Thyroid gland (tissue), 4 donors: ENCODE measurements around the gene ACY1.

ENCODE experiments used
- CTCF ChIP-seq, 6 experiments: fragments of 200-600 bp in 3 of 6; fragments of 450-650 bp in 3 of 6; sonication (generic) in 3 of 6; IDR thresholded peaks; one replicate each; pipeline ENCODE4 v1.5.1; 2016 to 2019; ENCODE audit warnings: antibody characterized with exemption in 6 of 6, mild to moderate bottlenecking in 2 of 6, inconsistent platforms in 1 of 6, moderate library complexity in 1 of 6
- POLR2A ChIP-seq, 2 donors: fragments of 450-650 bp; IDR thresholded peaks; one replicate each; pipeline ENCODE4 v1.6.1; 2017; ENCODE audit warnings: antibody characterized with exemption in 2 of 2, mild to moderate bottlenecking in 2 of 2, moderate library complexity in 1 of 2

GRCh38 chr3:52022323-52023100 is 39.2 kb downstream of the ACY1 start:
- TF ChIP-seq CTCF (IDR thresholded peaks at IDR 0.05) (no peak), POLR2A (IDR thresholded peaks at IDR 0.05) (no peak)
